Measurements from ENCODE around the gene STK25. TPM values are rescaled to one million over a fixed set of nuclear protein-coding genes. Genes with fewer than 3 reads are reported as not detected.
"Not testable (repeated sequence)": the region's sequence is repeated elsewhere in the genome, so short reads cannot be mapped to it uniquely, and the experiment has no call there.

The STK25 gene
- total RNA-seq, 1 donor from 2014 or later, result 197 TPM

- Histone ChIP-seq H3K4me1 (no peaks in the 10 kb centered on the region), H3K36me3 (no peaks in the 10 kb centered on the region), H3K9me3 (no peaks in the 10 kb centered on the region), H3K27ac (no peak overlapping the region), H3K27me3 (no peaks in the 10 kb centered on the region), H3K4me3 (no peak overlapping the region)
- no peak for DNase-seq (ENCODE audit: extremely low spot score in 2 of 2)
- intact Hi-C loops (cut with DNase I), result no loop called here
- no peak for TF ChIP-seq POLR2A (IDR thresholded peaks at IDR 0.05)
- no peak for TF ChIP-seq POLR2AphosphoS5 (IDR thresholded peaks at IDR 0.05; ENCODE audit: insufficient read depth in 1 of 2, low read depth in 1 of 2)
- no peak for TF ChIP-seq CTCF (IDR thresholded peaks at IDR 0.05)
These were observed 56.4 kb downstream of the STK25 start for GRCh38 chr2:241451840-241452506.

GRCh38 chr2:241450092-241450491, 58.3 kb downstream of the STK25 start:
- H3K27me3 ChIP-seq; H3K4me1 ChIP-seq; H3K36me3 ChIP-seq; DNase-seq (ENCODE audit: extremely low spot score in 2 of 2); H3K9me3 ChIP-seq; H3K27ac ChIP-seq; H3K4me3 ChIP-seq; intact Hi-C loops (cut with DNase I): not testable (repeated sequence)

- no peak for TF ChIP-seq POLR2A (IDR thresholded peaks at IDR 0.05)
- TF ChIP-seq CTCF (IDR thresholded peaks at IDR 0.05), result no peak
- no peak for TF ChIP-seq POLR2AphosphoS5 (IDR thresholded peaks at IDR 0.05; ENCODE audit: insufficient read depth in 1 of 2, low read depth in 1 of 2)
These were observed 63.0 kb downstream of the STK25 start for GRCh38 chr2:241445426-241445825.

GRCh38 chr2:241443486-241444223, 64.7 kb downstream of the STK25 start:
- H3K27ac ChIP-seq, result no peak overlapping the region
- DNase-seq (ENCODE audit: extremely low spot score in 2 of 2), result no peak
- intact Hi-C loops (cut with DNase I), result no loop called here
- no peak overlapping the region for H3K4me3 ChIP-seq
- no peaks in the 10 kb centered on the region for H3K9me3 ChIP-seq
- H3K4me1 ChIP-seq, result no peaks in the 10 kb centered on the region
- TF ChIP-seq CTCF (IDR thresholded peaks at IDR 0.05), result no peak
- no peak for TF ChIP-seq POLR2A (IDR thresholded peaks at IDR 0.05)
- TF ChIP-seq POLR2AphosphoS5 (IDR thresholded peaks at IDR 0.05; ENCODE audit: insufficient read depth in 1 of 2, low read depth in 1 of 2), result no peak
- H3K36me3 ChIP-seq, result peaks cover 0 to 16% of the 10 kb centered on the region in 2 donors
- no peaks in the 10 kb centered on the region for H3K27me3 ChIP-seq

More at GRCh38 chr2:241445426-241445825, 63.0 kb downstream of the STK25 start:
- intact Hi-C loops (cut with DNase I), result no loop called here
- Histone ChIP-seq H3K27me3 (no peaks in the 10 kb centered on the region), H3K27ac (no peak overlapping the region), H3K9me3 (no peaks in the 10 kb centered on the region), H3K4me1 (no peaks in the 10 kb centered on the region), H3K36me3 (peaks cover 0 to 16% of the 10 kb centered on the region in 2 donors), H3K4me3 (no peak overlapping the region)
- DNase-seq (ENCODE audit: extremely low spot score in 2 of 2), result no peak

Small RNA genes lying within 50 kb of the gene (microRNA-seq; reads per million reads assigned to microRNA genes)
- gene MIR3133 (ENCODE audit: borderline number of aligned reads, borderline replicate concordance), result not detected

Small RNA genes lying within 50 kb of the gene (small RNA-seq; reads per million reads assigned to genes)
- gene MIR3133, result not detected

Other genes with a start within 250 kb of the STK25 start
- gene HDLBP, start 192.9 kb downstream of the STK25 start, total RNA-seq, result 300 TPM
- 198 TPM for gene SEPTIN2, start 192.7 kb downstream of the STK25 start, total RNA-seq
- gene FARP2, start 152.3 kb downstream of the STK25 start, total RNA-seq, result 32.9 TPM
- gene BOK, start 50.2 kb upstream of the STK25 start, total RNA-seq, result 35.1 TPM
- 44.4 TPM for gene THAP4, start 128.6 kb upstream of the STK25 start, total RNA-seq
- 104 TPM for gene ATG4B, start 129.1 kb upstream of the STK25 start, total RNA-seq
- gene DTYMK, start 178.2 kb upstream of the STK25 start, total RNA-seq, result 14.7 TPM
- gene ING5, start 193.5 kb upstream of the STK25 start, total RNA-seq, result 41.5 TPM
- gene D2HGDH, start 226.0 kb upstream of the STK25 start, total RNA-seq, result 21.1 TPM

Data from vagina (tissue), 2 donors.